ENCODE results near the gene SCUBE2.

DNA sequence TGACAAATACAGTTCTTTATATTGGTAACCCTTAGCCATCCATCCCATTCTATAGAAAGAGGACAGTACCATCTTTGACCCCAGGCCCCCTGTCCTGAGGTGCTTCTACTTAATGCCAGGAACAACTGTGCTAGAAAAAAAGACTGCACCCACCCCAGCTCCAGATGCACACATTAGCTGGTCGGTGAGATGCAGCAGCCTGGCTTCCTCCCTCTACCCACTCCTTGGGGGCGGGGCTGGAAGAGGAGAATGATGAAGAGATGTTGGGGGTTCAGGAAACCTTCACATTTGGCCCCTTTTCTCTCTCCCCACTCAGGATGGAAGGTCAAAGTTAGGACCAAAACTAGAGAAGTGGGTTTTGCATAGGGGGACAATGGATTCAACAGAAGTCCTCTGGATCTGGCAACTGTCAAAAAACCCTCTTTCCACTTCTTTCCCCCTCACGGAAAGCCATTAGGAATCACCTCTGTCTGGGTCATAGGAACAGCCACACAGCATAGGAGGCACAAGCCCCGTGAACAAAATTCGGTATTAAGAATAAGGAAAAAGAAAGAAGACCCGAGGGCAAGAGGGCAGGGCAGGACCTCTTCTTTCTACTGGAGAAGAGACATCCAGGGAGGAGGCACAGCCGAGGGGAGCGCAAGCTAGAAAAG is 88.4 kb downstream of the SCUBE2 start:
- TF ChIP-seq EZH2phosphoT487 (IDR thresholded peaks at IDR 0.05; ENCODE audit: insufficient read depth, low read depth) (no peak), EZH2 (IDR thresholded peaks at IDR 0.05; ENCODE audit: insufficient read depth, poor library complexity, severe bottlenecking) (no peak)
